Spleen (tissue), 11 donors: ENCODE data around the gene ENGASE. TPM values are rescaled to one million over a fixed set of nuclear protein-coding genes. Genes with fewer than 3 reads are reported as not detected.

Experiments
- DNase-seq: peaks from one replicate; pipeline ENCODE4 v3.0.0-alpha.2; 2020
- H3K27ac ChIP-seq, 8 donors: fragments of 200-600 bp; sonication (generic) in 7 of 8; 1 replicate in 4 of 8; 2 replicates in 4 of 8; pipeline versions ENCODE4 v1.5.0 to v1.8.0; 2016 to 2021; ENCODE audit warnings: inconsistent platforms in 4 of 8, mild to moderate bottlenecking in 4 of 8, moderate library complexity in 1 of 8
- H3K27me3 ChIP-seq, 7 donors: fragments of 200-600 bp; sonication (generic) in 6 of 7; replicated peaks in 1 of 7; 1 replicate in 4 of 7; 2 replicates in 3 of 7; pipeline versions ENCODE4 v1.5.0 to v1.8.0; 2016 to 2021; ENCODE audit warnings: inconsistent platforms in 3 of 7, mild to moderate bottlenecking in 1 of 7
- H3K36me3 ChIP-seq, 6 donors: fragments of 200-600 bp; sonication (generic) in 5 of 6; 1 replicate in 4 of 6; 2 replicates in 2 of 6; pipeline versions ENCODE4 v1.5.0 to v1.8.0; 2016 to 2021; ENCODE audit warnings: inconsistent platforms in 2 of 6
- H3K4me1 ChIP-seq, 6 donors: fragments of 200-600 bp; sonication (generic) in 5 of 6; 1 replicate in 3 of 6; 2 replicates in 3 of 6; pipeline versions ENCODE4 v1.5.0 to v1.8.0; 2016 to 2021; ENCODE audit warnings: inconsistent platforms in 3 of 6
- H3K4me3 ChIP-seq, 8 donors: fragments of 200-600 bp; sonication (generic) in 7 of 8; 1 replicate in 4 of 8; 2 replicates in 4 of 8; pipeline versions ENCODE4 v1.5.0 to v1.8.0; 2016 to 2021; ENCODE audit warnings: inconsistent platforms in 4 of 8, mild to moderate bottlenecking in 4 of 8, moderate library complexity in 2 of 8
- H3K9me3 ChIP-seq, 8 donors: fragments of 200-600 bp; sonication (generic) in 7 of 8; 1 replicate in 4 of 8; 2 replicates in 4 of 8; pipeline versions ENCODE4 v1.5.0 to v1.8.0; 2016 to 2021; ENCODE audit warnings: inconsistent platforms in 4 of 8
- CTCF ChIP-seq, 11 experiments: fragments of 200-600 bp in 7 of 11; fragments of 450-650 bp in 4 of 11; sonication (generic) in 4 of 11; IDR thresholded peaks in 8 of 11; conservative IDR thresholded peaks in 3 of 11; 1 replicate in 7 of 11; 2 replicates in 4 of 11; pipeline versions ENCODE4 v1.4.0 to v1.8.0; 2016 to 2021; ENCODE audit warnings: antibody characterized with exemption in 11 of 11, inconsistent platforms in 4 of 11, mild to moderate bottlenecking in 1 of 11
- POLR2A ChIP-seq, 3 donors: fragments of 450-650 bp; IDR thresholded peaks; one replicate each; pipeline ENCODE4 v1.5.1; 2017; ENCODE audit warnings: antibody characterized with exemption in 3 of 3, mild to moderate bottlenecking in 1 of 3
- POLR2AphosphoS5 ChIP-seq, 3 donors: sonication (generic); formaldehyde crosslinking; IDR thresholded peaks; one replicate each; pipeline ENCODE4 v1.5.1; 2017; ENCODE audit warnings: antibody characterized with exemption in 3 of 3
- WGBS, 5 donors: extraction: QIAGEN DNeasy Blood & Tissue Kit in 3 of 5; methylation state at CpG; one replicate each; pipeline versions ENCODE4 v1.1.5 to v1.1.7; 2013 to 2018; 5-methylcytosine and 5-hydroxymethylcytosine counted together
- intact Hi-C: fragments of 100-400 bp; cut with DNase I; formaldehyde crosslinking; loops from one replicate; pipeline ENCODE4 v1.15.0; 2023; ENCODE audit warnings: low total_unique reads
- polyA plus RNA-seq, 3 donors: library from polyadenylated mRNA; stranded (reverse); fragments of 200-250 nt; gene quantifications; one replicate each; pipeline ENCODE4 v1.2.1, GENCODE V29; 2013
- total RNA-seq, 7 donors: library from RNA; depleted of rRNA in 3 of 7; stranded (reverse); fragments of >200 nt in 3 of 7; fragmentation: NEBNext Ultra II Directional in 4 of 7; extraction: Animal tissue kit (Norgen Biotek cat#: 25700) in 4 of 7; gene quantifications; one replicate each; pipeline versions ENCODE4 v1.1.0 to v1.2.1, GENCODE V29; 2016 to 2021
- donor health status: healthy with polysubstance abuse.
- donor health status: DM: no; HTN: no; CAD: no; lungs with moderate emphysema.
- donor health status: DM: no; HTN: no; CAD: no.
- donor health status: Bipolar disorder and iron deficiency.
- donor health status: healthy.
- donor health status: DM: no; HTN: no; CAD: no.
- donor health status: DM: yes; HTN: yes; CAD: no.

ENGASE gene
- total and polyA plus RNA-seq, 10 donors = 25.0 to 148 (median 93.2) TPM

- no peak overlapping the region for H3K27ac ChIP-seq
- no peaks in the 10 kb centered on the region for H3K36me3 ChIP-seq
- H3K4me1 ChIP-seq = peaks cover 0 to 7% (median 0%) of the 10 kb centered on the region in 6 donors
- no peak overlapping the region for H3K4me3 ChIP-seq
- DNase-seq = no peak
- intact Hi-C loops = no loop called here
- WGBS, 5 donors = 67 to 86% (median 82%) methylated on average over 6 to 7 of the region's 7 CpGs
- no peaks in the 10 kb centered on the region for H3K9me3 ChIP-seq
- peaks cover 0 to 87% (median 60%) of the 10 kb centered on the region in 7 donors for H3K27me3 ChIP-seq
- no peak for TF ChIP-seq POLR2AphosphoS5 (IDR thresholded peaks at IDR 0.05)
- no peak for TF ChIP-seq CTCF (IDR thresholded peaks at IDR 0.05 in 8 of 11, conservative IDR thresholded peaks at IDR 0.05 in 3 of 11)
- no peak for TF ChIP-seq POLR2A (IDR thresholded peaks at IDR 0.05)
These were observed 27.6 kb downstream of the ENGASE start for GRCh38 chr17:79102214-79102613.

- Histone ChIP-seq H3K4me1 (no peaks in the 10 kb centered on the region), H3K27ac (no peak overlapping the region), H3K27me3 (peaks cover 0 to 87% (median 40%) of the 10 kb centered on the region in 7 donors), H3K4me3 (no peak overlapping the region), H3K9me3 (no peaks in the 10 kb centered on the region), H3K36me3 (no peaks in the 10 kb centered on the region)
- DNase-seq = no peak
- intact Hi-C loops = no loop called here
- no peak for TF ChIP-seq CTCF (IDR thresholded peaks at IDR 0.05 in 8 of 11, conservative IDR thresholded peaks at IDR 0.05 in 3 of 11)
- TF ChIP-seq POLR2A (IDR thresholded peaks at IDR 0.05) = no peak
- TF ChIP-seq POLR2AphosphoS5 (IDR thresholded peaks at IDR 0.05) = no peak
- WGBS, 5 donors = 71 to 89% (median 81%) methylated on average over 7 to 12 of the region's 12 CpGs
These were observed 30.4 kb downstream of the ENGASE start for GRCh38 chr17:79104898-79105600.

- no peak for DNase-seq
- H3K9me3 ChIP-seq = no peaks in the 10 kb centered on the region
- H3K4me1 ChIP-seq = no peaks in the 10 kb centered on the region
- TF ChIP-seq POLR2AphosphoS5 (IDR thresholded peaks at IDR 0.05) = no peak
- TF ChIP-seq POLR2A (IDR thresholded peaks at IDR 0.05) = no peak
- no peak for TF ChIP-seq CTCF (IDR thresholded peaks at IDR 0.05 in 8 of 11, conservative IDR thresholded peaks at IDR 0.05 in 3 of 11)
- H3K4me3 ChIP-seq = no peak overlapping the region
- H3K27ac ChIP-seq = no peak overlapping the region
- intact Hi-C loops = no loop called here
- 79 to 83% (median 80%) methylated on average over 13 to 14 of the region's 14 CpGs for WGBS, 5 donors
- H3K27me3 ChIP-seq = peaks cover 0 to 87% (median 40%) of the 10 kb centered on the region in 7 donors
- H3K36me3 ChIP-seq = no peaks in the 10 kb centered on the region
These were observed 31.3 kb downstream of the ENGASE start for GRCh38 chr17:79105937-79106336.

GRCh38 chr17:79106958-79107357, 32.3 kb downstream of the ENGASE start:
- intact Hi-C loops = no loop called here
- Histone ChIP-seq H3K9me3 (no peaks in the 10 kb centered on the region), H3K4me1 (no peaks in the 10 kb centered on the region), H3K27ac (no peak overlapping the region), H3K4me3 (no peak overlapping the region), H3K36me3 (no peaks in the 10 kb centered on the region), H3K27me3 (peaks cover 0 to 85% (median 30%) of the 10 kb centered on the region in 7 donors)
- no peak for TF ChIP-seq CTCF (IDR thresholded peaks at IDR 0.05 in 8 of 11, conservative IDR thresholded peaks at IDR 0.05 in 3 of 11)
- no peak for TF ChIP-seq POLR2AphosphoS5 (IDR thresholded peaks at IDR 0.05)
- no peak for TF ChIP-seq POLR2A (IDR thresholded peaks at IDR 0.05)
- 92 to 97% (median 94%) methylated on average over 5 to 11 of the region's 11 CpGs for WGBS, 5 donors
- no peak for DNase-seq
